ENCODE measurements around the gene ZNF530. TPM values are rescaled to one million over a fixed set of nuclear protein-coding genes. Genes with fewer than 3 reads are reported as not detected.

Gene ZNF530
- total RNA-seq: 1 to 10 TPM; 1.9 to 4.8 (median 2.6) TPM

GRCh38 chr19:57599761-57600383 lies at the start of gene ZNF530:
Gene ZNF530, plus strand, starts transcription at chr19:57599885. Its CDS starts 4,461 bp downstream, at chr19:57604346.
- Histone ChIP-seq H3K27ac (no peak within 1 kb of the TSS), H3K27me3 (no peaks in the 10 kb centered on the region), H3K4me3 (replicated peaks in 1 of 3) (peak within 1 kb of the TSS; percentile 45 to 63 (median 59)), H3K4me1 (peaks cover 6 to 9% of the 10 kb centered on the region in 2 donors), H3K9me3 (no peaks in the 10 kb centered on the region), H3K36me3 (peaks cover 0 to 5% of the 10 kb centered on the region in 2 donors)
- peak; percentile 95 to 97 for DNase-seq
- TF ChIP-seq CTCF (IDR thresholded peaks at IDR 0.05): no peak
- TF ChIP-seq POLR2A (IDR thresholded peaks at IDR 0.05): no peak
- intact Hi-C loops (cut with DNase I): no loop called here
- WGBS, 2 donors: 0 to 1% methylated on average over 8 to 39 of the region's 53 CpGs

- Histone ChIP-seq H3K27me3 (no peaks in the 10 kb centered on the region), H3K4me3 (replicated peaks in 1 of 3) (no peak overlapping the region), H3K36me3 (peaks cover 75 to 76% of the 10 kb centered on the region in 2 donors), H3K27ac (no peak overlapping the region), H3K4me1 (no peaks in the 10 kb centered on the region), H3K9me3 (no peaks in the 10 kb centered on the region)
- 97% methylated on average over 2 of the region's 2 CpGs for WGBS, 2 donors
- DNase-seq: no peak
- TF ChIP-seq POLR2A (IDR thresholded peaks at IDR 0.05) (no peak), CTCF (IDR thresholded peaks at IDR 0.05) (no peak)
- intact Hi-C loops (cut with DNase I): no loop called here
Observed at GRCh38 chr19:57552432-57552831, 47.3 kb upstream of the ZNF530 start.

GRCh38 chr19:57557659-57558058 lies 42.0 kb upstream of the ZNF530 start:
- no peak for DNase-seq
- Histone ChIP-seq H3K36me3 (peaks cover 28 to 30% of the 10 kb centered on the region in 2 donors), H3K4me1 (peaks cover 9 to 11% of the 10 kb centered on the region in 2 donors), H3K27ac (no peak overlapping the region), H3K4me3 (replicated peaks in 1 of 3) (no peak overlapping the region), H3K27me3 (no peaks in the 10 kb centered on the region), H3K9me3 (no peaks in the 10 kb centered on the region)
- intact Hi-C loops (cut with DNase I): no loop called here
- no peak for TF ChIP-seq POLR2A (IDR thresholded peaks at IDR 0.05)
- no peak for TF ChIP-seq CTCF (IDR thresholded peaks at IDR 0.05)
- 67 to 82% methylated on average over 5 of the region's 5 CpGs for WGBS, 2 donors

GRCh38 chr19:57558525-57558924 lies 41.2 kb upstream of the ZNF530 start:
- H3K36me3 ChIP-seq: peaks cover 26 to 27% of the 10 kb centered on the region in 2 donors
- H3K9me3 ChIP-seq: no peaks in the 10 kb centered on the region
- H3K27ac ChIP-seq: no peak overlapping the region
- H3K4me3 ChIP-seq (replicated peaks in 1 of 3): peak overlapping the region in 2 of 3 donors; percentile 19 to 81
- peaks cover 9 to 11% of the 10 kb centered on the region in 2 donors for H3K4me1 ChIP-seq
- TF ChIP-seq CTCF (IDR thresholded peaks at IDR 0.05) (no peak), POLR2A (IDR thresholded peaks at IDR 0.05) (no peak)
- intact Hi-C loops (cut with DNase I): no loop called here
- DNase-seq: no peak
- 26 to 27% methylated on average over 6 of the region's 6 CpGs for WGBS, 2 donors
- no peaks in the 10 kb centered on the region for H3K27me3 ChIP-seq

- 1 to 2% methylated on average over 20 to 22 of the region's 22 CpGs for WGBS, 2 donors
- TF ChIP-seq CTCF (IDR thresholded peaks at IDR 0.05) (no peak), POLR2A (IDR thresholded peaks at IDR 0.05) (no peak)
- Histone ChIP-seq H3K27ac (peak overlapping the region in 1 of 3 donors; percentile 19), H3K4me1 (peaks cover 9 to 11% of the 10 kb centered on the region in 2 donors), H3K36me3 (peaks cover 22% of the 10 kb centered on the region in 2 donors), H3K4me3 (replicated peaks in 1 of 3) (peak overlapping the region; percentile 19 to 87 (median 81)), H3K27me3 (no peaks in the 10 kb centered on the region), H3K9me3 (no peaks in the 10 kb centered on the region)
- DNase-seq: peak; percentile 22 to 34
- intact Hi-C loops (cut with DNase I): no loop called here
Observed at GRCh38 chr19:57559008-57559403, 40.7 kb upstream of the ZNF530 start.
